Peyer's patch (tissue), 4 donors: ENCODE measurements around the gene DBP. TPM values are rescaled to one million over a fixed set of nuclear protein-coding genes. Genes with fewer than 3 reads are reported as not detected.

Source experiments
- DNase-seq, 3 donors: peaks; one replicate each; pipeline ENCODE4 v3.0.0-alpha.2; 2017 to 2019
- H3K27ac ChIP-seq, 4 donors: fragments of 200-600 bp; sonication (generic); one replicate each; pipeline ENCODE4 v1.5.1; 2016 to 2019
- H3K27me3 ChIP-seq, 2 donors: fragments of 200-600 bp; sonication (generic); one replicate each; pipeline ENCODE4 v1.5.1; 2019
- H3K36me3 ChIP-seq, 3 donors: fragments of 200-600 bp; sonication (generic); one replicate each; pipeline ENCODE4 v1.5.1; 2016 to 2019
- H3K4me1 ChIP-seq, 4 donors: fragments of 200-600 bp; sonication (generic); one replicate each; pipeline ENCODE4 v1.5.1; 2016 to 2019
- H3K4me3 ChIP-seq, 4 donors: fragments of 200-600 bp; sonication (generic); 1 replicate in 3 of 4; 2 replicates in 1 of 4; pipeline ENCODE4 v1.5.1; 2016 to 2019; ENCODE audit warnings: mild to moderate bottlenecking in 1 of 4
- H3K9me3 ChIP-seq, 4 donors: fragments of 200-600 bp; sonication (generic); one replicate each; pipeline ENCODE4 v1.5.1; 2016 to 2019; ENCODE audit warnings: mild to moderate bottlenecking in 1 of 4
- CTCF ChIP-seq, 6 experiments: fragments of 450-650 bp in 4 of 6; fragments of 200-600 bp in 2 of 6; sonication (generic) in 1 of 6; IDR thresholded peaks; one replicate each; pipeline ENCODE4 v1.5.1; 2017 to 2019; ENCODE audit warnings: antibody characterized with exemption in 6 of 6, mild to moderate bottlenecking in 3 of 6, moderate library complexity in 1 of 6
- POLR2A ChIP-seq, 2 donors: fragments of 450-650 bp; IDR thresholded peaks; one replicate each; pipeline ENCODE4 v1.5.1; 2017; ENCODE audit warnings: antibody characterized with exemption in 2 of 2, mild to moderate bottlenecking in 2 of 2, moderate library complexity in 2 of 2
- total RNA-seq, 4 donors: library from RNA; depleted of rRNA; stranded (reverse); fragments of >200 nt; gene quantifications; one replicate each; pipeline ENCODE4 v1.1.0, GENCODE V29; 2016

The DBP gene
- total RNA-seq, 4 donors from 2014 or later: 9.9 to 51.5 (median 35.8) TPM

GRCh38 chr19:48623556-48624066, 13.6 kb downstream of the DBP start:
- peaks cover 0 to 5% (median 0%) of the 10 kb centered on the region in 3 donors for H3K36me3 ChIP-seq
- no peaks in the 10 kb centered on the region for H3K27me3 ChIP-seq
- peak overlapping the region; percentile 61 to 90 (median 80) for H3K27ac ChIP-seq
- TF ChIP-seq POLR2A (IDR thresholded peaks at IDR 0.05) (no peak), CTCF (IDR thresholded peaks at IDR 0.05) (no peak)
- H3K4me1 ChIP-seq: peaks cover 0 to 49% (median 15%) of the 10 kb centered on the region in 4 donors
- no peaks in the 10 kb centered on the region for H3K9me3 ChIP-seq
- DNase-seq: no peak
- H3K4me3 ChIP-seq: peak overlapping the region in 3 of 4 donors; percentile 37 to 56 (median 39)

GRCh38 chr19:48619692-48620585, 17.2 kb downstream of the DBP start:
- peak overlapping the region; percentile 62 to 93 (median 78) for H3K4me3 ChIP-seq
- peaks cover 0 to 27% (median 0%) of the 10 kb centered on the region in 3 donors for H3K36me3 ChIP-seq
- no peaks in the 10 kb centered on the region for H3K27me3 ChIP-seq
- peaks cover 4 to 55% (median 26%) of the 10 kb centered on the region in 4 donors for H3K4me1 ChIP-seq
- no peaks in the 10 kb centered on the region for H3K9me3 ChIP-seq
- H3K27ac ChIP-seq: peak overlapping the region; percentile 88 to 97 (median 92)
- DNase-seq: peak in 1 of 3 donors; percentile 50
- TF ChIP-seq POLR2A (IDR thresholded peaks at IDR 0.05): no peak
- peak in 2 of 6 experiments; percentile 17 to 50 for TF ChIP-seq CTCF (IDR thresholded peaks at IDR 0.05)

- peak; percentile 94 to 99 (median 98) for DNase-seq
- Histone ChIP-seq H3K27ac (peak within 1 kb of the TSS; percentile 88 to 97 (median 92)), H3K36me3 (peaks cover 0 to 30% (median 0%) of the 10 kb centered on the region in 3 donors), H3K9me3 (no peaks in the 10 kb centered on the region), H3K27me3 (no peaks in the 10 kb centered on the region), H3K4me1 (peaks cover 4 to 49% (median 23%) of the 10 kb centered on the region in 4 donors), H3K4me3 (peak within 1 kb of the TSS; percentile 62 to 93 (median 78))
- TF ChIP-seq CTCF (IDR thresholded peaks at IDR 0.05): peak in 1 of 6 experiments; percentile 7
- peak; percentile 85 to 97 for TF ChIP-seq POLR2A (IDR thresholded peaks at IDR 0.05)
Observed at GRCh38 chr19:48618916-48619691, 18.1 kb downstream of the DBP start, which contains the start of the genes RPL18 and SPHK2. Gene RPL18, minus strand, starts transcription at chr19:48619178. Its CDS starts 35 bp downstream, at chr19:48619143. Gene SPHK2, plus strand, starts transcription at chr19:48619506. Its CDS starts 1,009 bp downstream, at chr19:48620515.

- Histone ChIP-seq H3K36me3 (peaks cover 0 to 30% (median 0%) of the 10 kb centered on the region in 3 donors), H3K27me3 (no peaks in the 10 kb centered on the region), H3K27ac (peak overlapping the region; percentile 88 to 97 (median 92)), H3K4me3 (peak overlapping the region; percentile 62 to 93 (median 78)), H3K9me3 (no peaks in the 10 kb centered on the region), H3K4me1 (peaks cover 4 to 44% (median 18%) of the 10 kb centered on the region in 4 donors)
- DNase-seq: peak in 1 of 3 donors; percentile 35
- TF ChIP-seq CTCF (IDR thresholded peaks at IDR 0.05) (peak in 1 of 6 experiments; percentile 2), POLR2A (IDR thresholded peaks at IDR 0.05) (no peak)
Observed at GRCh38 chr19:48618278-48618915, 18.8 kb downstream of the DBP start.
